KOPT-K1 (cell line): Measurements from ENCODE around the gene CASP9.
"Not testable (repeated sequence)": the region's sequence is repeated elsewhere in the genome, so short reads cannot be mapped to it uniquely, and the experiment has no call there.

Source experiments
- H3K27ac ChIP-seq: fragments of 200-600 bp; sonication (generic); 2 replicates; pipeline ENCODE4 v1.5.1; 2016; ENCODE audit warnings: antibody characterized with exemption, mild to moderate bottlenecking, low read depth, low read length; ENCODE audit not compliant: poor library complexity, severe bottlenecking
- H3K36me3 ChIP-seq: fragments of 200-600 bp; sonication (generic); 2 replicates; pipeline ENCODE4 v1.5.1; 2017; ENCODE audit warnings: antibody characterized with exemption, mild to moderate bottlenecking, low read length, moderate library complexity; ENCODE audit not compliant: insufficient read depth
- H3K9me3 ChIP-seq: fragments of 200-600 bp; sonication (generic); 2 replicates; pipeline ENCODE4 v1.5.1; 2017; ENCODE audit warnings: antibody characterized with exemption, low read length, mild to moderate bottlenecking; ENCODE audit not compliant: insufficient read depth, poor library complexity, severe bottlenecking

The CASP9 gene

DNA sequence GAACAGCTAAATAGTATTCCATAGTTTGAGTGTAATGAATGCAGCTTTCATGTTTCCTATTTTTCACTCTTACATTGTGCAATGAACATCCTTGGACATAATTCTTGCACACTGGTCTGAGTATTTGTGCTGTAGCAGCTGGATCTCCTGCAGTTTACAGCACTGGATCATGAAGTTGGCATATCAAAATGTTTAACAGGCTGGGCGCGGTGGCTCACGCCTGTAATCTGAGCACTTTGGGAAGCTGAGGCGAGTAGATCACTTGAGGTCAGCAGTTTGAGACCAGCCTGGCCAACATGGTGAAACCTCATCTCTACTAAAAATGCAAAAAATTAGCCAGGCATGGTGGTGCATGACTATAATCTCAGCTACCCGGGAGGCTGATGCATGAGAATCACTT is 52.9 kb downstream of the CASP9 start:
- not testable (repeated sequence) for H3K9me3 ChIP-seq, H3K27ac ChIP-seq, H3K36me3 ChIP-seq

GRCh38 chr1:15469821-15470448 is 54.1 kb downstream of the CASP9 start:
- not testable (repeated sequence) for H3K27ac ChIP-seq, H3K9me3 ChIP-seq, H3K36me3 ChIP-seq

GRCh38 chr1:15469361-15469760 is 54.7 kb downstream of the CASP9 start:
- Histone ChIP-seq H3K27ac (no peak overlapping the region), H3K9me3 (no peaks in the 10 kb centered on the region), H3K36me3 (no peaks in the 10 kb centered on the region)

- Histone ChIP-seq H3K9me3 (no peaks in the 10 kb centered on the region), H3K36me3 (no peaks in the 10 kb centered on the region), H3K27ac (no peak overlapping the region)
These were observed 55.9 kb downstream of the CASP9 start for GRCh38 chr1:15468145-15468544.

GRCh38 chr1:15466955-15467625 is 56.9 kb downstream of the CASP9 start:
- not testable (repeated sequence) for H3K27ac ChIP-seq, H3K36me3 ChIP-seq, H3K9me3 ChIP-seq

DNA sequence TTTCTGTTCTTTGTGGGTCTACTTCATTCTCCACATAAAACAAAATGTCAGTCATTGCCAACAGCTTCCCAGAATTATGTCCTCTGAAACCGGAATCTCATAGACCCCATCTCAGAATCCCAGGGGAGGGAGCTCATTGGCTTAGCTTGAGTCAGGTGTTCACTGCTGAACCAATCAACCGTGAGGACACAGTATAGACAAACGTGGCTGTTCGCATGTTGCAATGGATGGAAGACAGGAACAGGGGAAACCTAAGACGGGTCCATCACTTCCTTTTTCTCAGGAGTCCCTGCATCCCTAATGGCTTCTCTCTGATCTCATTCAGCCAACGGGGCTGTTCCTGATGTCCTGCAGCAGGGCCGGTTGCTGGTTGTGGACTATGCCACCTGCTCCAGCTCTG is 58.3 kb downstream of the CASP9 start:
- Histone ChIP-seq H3K27ac (no peak overlapping the region), H3K9me3 (no peaks in the 10 kb centered on the region), H3K36me3 (no peaks in the 10 kb centered on the region)

DNA sequence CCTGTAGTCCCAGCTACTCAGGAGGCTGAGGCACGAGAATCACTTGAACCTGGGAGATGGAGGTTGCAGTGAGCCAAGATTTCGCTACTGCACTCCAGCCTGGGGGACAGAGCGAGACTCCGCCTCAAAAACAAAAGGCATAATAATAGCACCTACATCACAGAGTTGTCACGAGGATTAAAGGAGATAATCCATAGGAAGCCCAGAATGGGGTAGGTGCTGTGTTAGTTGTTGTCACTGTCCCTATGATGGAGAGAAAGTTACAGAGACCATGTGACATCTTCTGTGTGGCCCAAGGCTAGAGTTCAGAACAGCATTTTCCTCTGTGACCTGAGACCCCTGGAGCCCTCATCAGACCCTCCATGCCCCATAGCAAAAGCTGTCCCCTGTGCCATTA is 60.1 kb downstream of the CASP9 start:
- H3K9me3 ChIP-seq, H3K27ac ChIP-seq, H3K36me3 ChIP-seq: not testable (repeated sequence)

GRCh38 chr1:15463064-15463800 is 60.8 kb downstream of the CASP9 start:
- H3K27ac ChIP-seq, H3K36me3 ChIP-seq, H3K9me3 ChIP-seq: not testable (repeated sequence)

DNA sequence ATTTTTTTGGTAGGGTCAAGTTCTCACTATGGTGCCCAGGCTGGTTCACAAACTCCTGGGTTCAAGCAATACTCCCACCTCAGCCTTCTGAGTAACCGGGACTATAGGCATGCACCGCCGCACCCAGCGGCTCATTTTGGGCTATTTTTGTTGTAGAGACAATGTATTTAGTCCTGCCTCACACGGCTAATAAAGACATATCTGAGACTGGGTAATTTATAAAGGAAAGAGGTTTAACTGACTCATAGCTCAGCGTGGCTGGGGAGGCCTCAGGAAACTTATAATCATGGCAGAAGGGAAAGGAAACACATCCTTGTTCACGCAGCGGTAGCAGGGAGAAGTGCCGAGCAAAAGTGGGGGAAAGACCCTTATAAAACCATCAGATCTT is 63.3 kb downstream of the CASP9 start:
- no peak overlapping the region for H3K27ac ChIP-seq
- no peaks in the 10 kb centered on the region for H3K9me3 ChIP-seq
- H3K36me3 ChIP-seq, result no peaks in the 10 kb centered on the region

- Histone ChIP-seq H3K9me3 (no peaks in the 10 kb centered on the region), H3K27ac (no peak overlapping the region), H3K36me3 (no peaks in the 10 kb centered on the region)
These were observed 64.0 kb downstream of the CASP9 start for GRCh38 chr1:15459771-15460707.

DNA sequence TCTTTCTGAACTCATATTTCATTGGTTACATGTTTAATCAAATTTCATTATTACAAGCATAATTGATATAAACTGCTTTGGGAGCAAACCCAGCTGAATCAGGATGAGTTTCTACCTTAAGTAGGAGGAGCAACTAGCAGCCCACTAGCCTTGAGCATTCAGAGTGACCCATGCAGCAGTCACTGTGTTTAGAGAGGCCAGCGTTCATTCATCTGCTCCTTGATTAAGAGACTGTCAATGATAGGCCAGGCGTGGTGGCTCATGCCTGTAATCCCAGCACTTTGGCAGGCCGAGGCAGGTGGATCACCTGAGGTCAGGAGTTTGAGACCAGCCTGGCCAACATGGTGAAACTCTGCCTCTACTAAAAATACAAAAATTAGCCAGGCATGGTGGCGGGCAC is 65.6 kb downstream of the CASP9 start:
- not testable (repeated sequence) for H3K9me3 ChIP-seq, H3K36me3 ChIP-seq, H3K27ac ChIP-seq

DNA sequence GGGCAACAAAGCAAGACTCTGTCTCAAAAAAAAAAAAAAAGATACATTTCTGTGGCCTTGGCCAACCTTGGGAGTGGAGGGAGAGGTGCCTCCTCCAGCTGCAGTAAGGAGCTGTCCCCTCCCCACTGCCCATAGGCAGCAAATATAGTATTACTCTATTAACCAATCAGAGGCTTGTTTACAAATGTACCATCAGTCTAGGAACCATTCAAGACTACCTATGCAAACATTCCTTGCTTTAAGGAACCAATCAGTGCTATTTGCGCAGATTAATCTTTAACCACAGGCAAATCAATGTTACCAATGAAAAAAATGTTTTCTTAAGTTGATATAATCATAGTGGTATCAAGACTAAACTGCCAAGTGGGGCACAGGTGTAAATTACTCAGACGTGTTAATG is 66.4 kb downstream of the CASP9 start:
- H3K36me3 ChIP-seq, result no peaks in the 10 kb centered on the region
- no peaks in the 10 kb centered on the region for H3K9me3 ChIP-seq
- H3K27ac ChIP-seq, result no peak overlapping the region

- Histone ChIP-seq H3K9me3 (no peaks in the 10 kb centered on the region), H3K27ac (no peak within 1 kb of the TSS), H3K36me3 (no peaks in the 10 kb centered on the region)
These were observed 67.6 kb downstream of the CASP9 start, which contains the start of gene CELA2A for GRCh38 chr1:15456313-15456954. TSS of gene CELA2A (plus strand) at chr1:15456732. CDS start at chr1:15456754, 22 bp downstream.

- no peak overlapping the region for H3K27ac ChIP-seq
- no peaks in the 10 kb centered on the region for H3K36me3 ChIP-seq
- no peaks in the 10 kb centered on the region for H3K9me3 ChIP-seq
These were observed 68.5 kb downstream of the CASP9 start for GRCh38 chr1:15455522-15455921.
